Activated CD4-positive, alpha-beta memory T cell treated with anti-CD3 and anti-CD28 coated beads for 36 hours (primary cell): ENCODE data around the gene IFNL4. TPM values are rescaled to one million over a fixed set of nuclear protein-coding genes. Genes with fewer than 3 reads are reported as not detected.
"Not testable (repeated sequence)": the region's sequence is repeated elsewhere in the genome, so short reads cannot be mapped to it uniquely, and the experiment has no call there.

ENCODE experiments used
- CTCF ChIA-PET: fragments of 350-600 bp; sonication (Branson Sonifier 250); formaldehyde crosslinking; loops from one replicate; lab custom pipeline; 2021; ENCODE audit warnings: antibody characterized with exemption, inconsistent platforms; lab: Charles Lee
- POLR2A ChIA-PET: fragments of 350-600 bp; sonication (Branson Sonifier 250); formaldehyde crosslinking; loops from one replicate; lab custom pipeline; 2021; ENCODE audit warnings: antibody characterized with exemption; lab: Charles Lee
- DNase-seq: peaks from one replicate; pipeline ENCODE4 v3.0.0-alpha.2; 2020
- H3K27ac Mint-ChIP-seq: one replicate; pipeline ENCODE4 v1.8.0; 2021; ENCODE audit warnings: mixed read lengths
- H3K27me3 Mint-ChIP-seq: one replicate; pipeline ENCODE4 v1.8.0; 2021; ENCODE audit warnings: mixed read lengths
- H3K36me3 Mint-ChIP-seq: one replicate; pipeline ENCODE4 v1.8.0; 2021; ENCODE audit warnings: mixed read lengths
- H3K4me1 Mint-ChIP-seq: one replicate; pipeline ENCODE4 v1.8.0; 2021; ENCODE audit warnings: low read depth, mixed read lengths
- H3K4me3 Mint-ChIP-seq: one replicate; pipeline ENCODE4 v1.8.0; 2021; ENCODE audit warnings: mild to moderate bottlenecking, mixed read lengths
- H3K9me3 Mint-ChIP-seq: one replicate; pipeline ENCODE4 v1.8.0; 2021; ENCODE audit warnings: mixed read lengths
- intact Hi-C: fragments of 100-400 bp; cut with micrococcal nuclease; formaldehyde crosslinking; loops from one replicate; pipeline ENCODE4 v1.15.1; 2023
- total RNA-seq, 2 experiments: library from RNA; stranded (reverse); gene quantifications; one replicate each; pipeline ENCODE4 v1.2.3, GENCODE V29; 2021

IFNL4 gene
- total RNA-seq, 2 experiments from 2014 or later: not detected

- ChIA-PET CTCF (no interaction called here), POLR2A (no interaction called here)
- no peak for DNase-seq
- H3K36me3 Mint-ChIP-seq: no peaks in the 10 kb centered on the region
- peaks cover 3% of the 10 kb centered on the region for H3K27me3 Mint-ChIP-seq
- H3K4me3 Mint-ChIP-seq: no peak overlapping the region
- intact Hi-C loops: no loop called here
- H3K4me1 Mint-ChIP-seq: no peaks in the 10 kb centered on the region
- no peaks in the 10 kb centered on the region for H3K9me3 Mint-ChIP-seq
- no peak overlapping the region for H3K27ac Mint-ChIP-seq
These were observed 3.8 kb upstream of the IFNL4 start for GRCh38 chr19:39252458-39252857.

- no peak overlapping the region for H3K27ac Mint-ChIP-seq
- intact Hi-C loops: no loop called here
- ChIA-PET CTCF (no interaction called here), POLR2A (no interaction called here)
- H3K9me3 Mint-ChIP-seq: no peaks in the 10 kb centered on the region
- no peak overlapping the region for H3K4me3 Mint-ChIP-seq
- no peaks in the 10 kb centered on the region for H3K36me3 Mint-ChIP-seq
- no peak for DNase-seq
- peaks cover 8% of the 10 kb centered on the region for H3K27me3 Mint-ChIP-seq
- peaks cover 2% of the 10 kb centered on the region for H3K4me1 Mint-ChIP-seq
These were observed 3.2 kb upstream of the IFNL4 start for GRCh38 chr19:39251846-39252245.

- no peak overlapping the region for H3K27ac Mint-ChIP-seq
- H3K36me3 Mint-ChIP-seq: no peaks in the 10 kb centered on the region
- peaks cover 2% of the 10 kb centered on the region for H3K4me1 Mint-ChIP-seq
- intact Hi-C loops: no loop called here
- H3K27me3 Mint-ChIP-seq: peaks cover 8% of the 10 kb centered on the region
- ChIA-PET CTCF (no interaction called here), POLR2A (no interaction called here)
- H3K9me3 Mint-ChIP-seq: no peaks in the 10 kb centered on the region
- no peak for DNase-seq
- H3K4me3 Mint-ChIP-seq: no peak overlapping the region
These were observed 2.4 kb upstream of the IFNL4 start for GRCh38 chr19:39251081-39251480.

GRCh38 chr19:39247701-39248664, 673 bp downstream of the IFNL4 start:
- CTCF ChIA-PET: no interaction called here
- POLR2A ChIA-PET: no interaction called here
- H3K4me3 Mint-ChIP-seq: no peak overlapping the region
- H3K27ac Mint-ChIP-seq: no peak overlapping the region
- no peaks in the 10 kb centered on the region for H3K36me3 Mint-ChIP-seq
- no peaks in the 10 kb centered on the region for H3K9me3 Mint-ChIP-seq
- H3K27me3 Mint-ChIP-seq: peaks cover 7% of the 10 kb centered on the region
- peak; percentile 14 for DNase-seq
- intact Hi-C loops: no loop called here
- H3K4me1 Mint-ChIP-seq: peaks cover 2% of the 10 kb centered on the region

- no peaks in the 10 kb centered on the region for H3K9me3 Mint-ChIP-seq
- H3K36me3 Mint-ChIP-seq: no peaks in the 10 kb centered on the region
- POLR2A ChIA-PET: no interaction called here
- H3K27me3 Mint-ChIP-seq: peaks cover 7% of the 10 kb centered on the region
- DNase-seq: peak; percentile 60
- CTCF ChIA-PET: no interaction called here
- peak overlapping the region; percentile 29 for H3K4me3 Mint-ChIP-seq
- H3K27ac Mint-ChIP-seq: no peak overlapping the region
- peaks cover 2% of the 10 kb centered on the region for H3K4me1 Mint-ChIP-seq
- intact Hi-C loops: no loop called here
These were observed 1.5 kb downstream of the IFNL4 start for GRCh38 chr19:39246951-39247669.

- H3K4me1 Mint-ChIP-seq, H3K9me3 Mint-ChIP-seq, H3K36me3 Mint-ChIP-seq, H3K27ac Mint-ChIP-seq, intact Hi-C loops, POLR2A ChIA-PET, H3K4me3 Mint-ChIP-seq, H3K27me3 Mint-ChIP-seq, DNase-seq, CTCF ChIA-PET: not testable (repeated sequence)
These were observed 3.5 kb downstream of the IFNL4 start for GRCh38 chr19:39245166-39245565.

- H3K9me3 Mint-ChIP-seq, H3K36me3 Mint-ChIP-seq, CTCF ChIA-PET, H3K4me1 Mint-ChIP-seq, DNase-seq, POLR2A ChIA-PET, H3K27ac Mint-ChIP-seq, H3K4me3 Mint-ChIP-seq, intact Hi-C loops, H3K27me3 Mint-ChIP-seq: not testable (repeated sequence)
These were observed 4.1 kb downstream of the IFNL4 start, which contains the start of gene IFNL3 for GRCh38 chr19:39244410-39245100. Gene IFNL3, minus strand, starts transcription at chr19:39245006. Its CDS starts 39 bp downstream, at chr19:39244967.

- intact Hi-C loops, H3K36me3 Mint-ChIP-seq, DNase-seq, H3K27me3 Mint-ChIP-seq, H3K27ac Mint-ChIP-seq, H3K9me3 Mint-ChIP-seq, H3K4me3 Mint-ChIP-seq, CTCF ChIA-PET, H3K4me1 Mint-ChIP-seq, POLR2A ChIA-PET: not testable (repeated sequence)
These were observed 4.9 kb downstream of the IFNL4 start for GRCh38 chr19:39243741-39244140.

GRCh38 chr19:39240421-39240820, 8.2 kb downstream of the IFNL4 start:
- no peak overlapping the region for H3K4me3 Mint-ChIP-seq
- no peaks in the 10 kb centered on the region for H3K27me3 Mint-ChIP-seq
- DNase-seq: no peak
- intact Hi-C loops: no loop called here
- POLR2A ChIA-PET: no interaction called here
- peaks cover 20% of the 10 kb centered on the region for H3K4me1 Mint-ChIP-seq
- H3K36me3 Mint-ChIP-seq: no peaks in the 10 kb centered on the region
- CTCF ChIA-PET: no interaction called here
- no peak overlapping the region for H3K27ac Mint-ChIP-seq
- H3K9me3 Mint-ChIP-seq: no peaks in the 10 kb centered on the region

- no peak for DNase-seq
- Mint-ChIP-seq H3K4me1 (peaks cover 20% of the 10 kb centered on the region), H3K4me3 (no peak overlapping the region), H3K9me3 (no peaks in the 10 kb centered on the region), H3K27me3 (no peaks in the 10 kb centered on the region), H3K27ac (no peak overlapping the region), H3K36me3 (no peaks in the 10 kb centered on the region)
- intact Hi-C loops: no loop called here
- ChIA-PET CTCF (no interaction called here), POLR2A (no interaction called here)
These were observed 9.7 kb downstream of the IFNL4 start for GRCh38 chr19:39238944-39239343.

- H3K36me3 Mint-ChIP-seq: no peaks in the 10 kb centered on the region
- no peak overlapping the region for H3K27ac Mint-ChIP-seq
- H3K27me3 Mint-ChIP-seq: no peaks in the 10 kb centered on the region
- peaks cover 20% of the 10 kb centered on the region for H3K4me1 Mint-ChIP-seq
- DNase-seq: no peak
- H3K4me3 Mint-ChIP-seq: peak overlapping the region; percentile 20
- POLR2A ChIA-PET: no interaction called here
- intact Hi-C loops: no loop called here
- no peaks in the 10 kb centered on the region for H3K9me3 Mint-ChIP-seq
- CTCF ChIA-PET: interaction anchor here (0.7 to 1.3 kb wide), 4 partner anchors 23 to 174 kb away, joined by 3 to 4 read pairs (median 3); partner anchors contain the start of gene PLEKHG2
These were observed 10.4 kb downstream of the IFNL4 start for GRCh38 chr19:39238209-39238608.
